H1 (cell line): ENCODE measurements around the gene GMCL1. TPM values are rescaled to one million over a fixed set of nuclear protein-coding genes. Genes with fewer than 3 reads are reported as not detected.

ENCODE experiments used
- HDAC6 ChIP-seq: IDR thresholded peaks from one replicate; pipeline ENCODE4 v1.7.1; 2012; ENCODE audit warnings: low read depth, mild to moderate bottlenecking, inconsistent platforms, low read length, moderate library complexity
- polyA plus RNA-seq, 7 experiments: library from polyadenylated mRNA; depleted of rRNA in 3 of 7; stranded (reverse) in 5 of 7; unstranded in 2 of 7; fragments of >200 nt in 5 of 7; fragments of 200-250 nt in 2 of 7; gene quantifications; 1 replicate in 5 of 7; 2 replicates in 1 of 7; 4 replicates in 1 of 7; pipeline versions ENCODE4 v1.2.1 to v1.2.3, GENCODE V29; 2011 to 2013; ENCODE audit warnings: missing spikeins in 2 of 7, mixed read lengths in 2 of 7
- small RNA-seq: library from polyadenylated mRNA; stranded (forward); fragments of <200 nt; extraction: miRNeasy Mini kit (QIAGEN cat#:217004); gene quantifications from one replicate; pipeline ENCODE3, GENCODE V24; 2013; ENCODE audit not compliant: insufficient read depth
- total RNA-seq: library from RNA; stranded (reverse); fragmentation: NEBNext Ultra II Directional; extraction: Animal tissue kit (Norgen Biotek cat#: 25700); gene quantifications from 2 replicates; pipeline ENCODE4 v1.2.1, GENCODE V29; 2021

The GMCL1 gene
- total and polyA plus RNA-seq, 2 of the 8 experiments (the other 6 are each of a cell fraction or from before 2014, with no cell fraction given): 6.5 to 21.9 TPM

GRCh38 chr2:69926849-69927515 is 97.5 kb downstream of the GMCL1 start (continued):
- TF ChIP-seq HDAC6: no peak
- TF ChIP-seq, all 59 proteins: peak for 0

Small RNA genes lying within 50 kb of the gene (small RNA-seq; reads per million reads assigned to genes)
- gene RPL23AP92: not detected

Other genes with a start within 250 kb of the GMCL1 start
- 40.5 and 48.1 TPM in 2 replicates for gene AAK1, start 185.9 kb upstream of the GMCL1 start, total RNA-seq
- 10.0 and 10.3 TPM in 2 replicates for gene AAK1, start 185.9 kb upstream of the GMCL1 start, polyA plus RNA-seq (2011; rRNA removed)
- gene ANXA4, start 87.5 kb upstream of the GMCL1 start, total RNA-seq: 16.9 and 17.6 TPM in 2 replicates
- gene ANXA4, start 87.5 kb upstream of the GMCL1 start, polyA plus RNA-seq (2011; rRNA removed): 8.9 and 9.4 TPM in 2 replicates
- 40.5 and 40.9 TPM in 2 replicates for gene SNRNP27, start 64.3 kb downstream of the GMCL1 start, total RNA-seq
- 10.9 and 11.1 TPM in 2 replicates for gene SNRNP27, start 64.3 kb downstream of the GMCL1 start, polyA plus RNA-seq (2011; rRNA removed)
- gene MXD1, start 85.4 kb downstream of the GMCL1 start, total RNA-seq: 2.6 TPM in 2 replicates
- 1.0 and 1.6 TPM in 2 replicates for gene MXD1, start 85.4 kb downstream of the GMCL1 start, polyA plus RNA-seq (2011; rRNA removed)
- gene ASPRV1, start 132.0 kb downstream of the GMCL1 start, total RNA-seq: 0.86 and 0.95 TPM in 2 replicates
- gene ASPRV1, start 132.0 kb downstream of the GMCL1 start, polyA plus RNA-seq (2011; rRNA removed): 0.42 and 0.59 TPM in 2 replicates